Endothelial cell of umbilical vein (primary cell): Measurements from ENCODE around the gene MATN1.

Experiments used
- CTCF ChIP-seq, 2 donors: IDR thresholded peaks; 1 replicate in 1 of 2; 2 replicates in 1 of 2; pipeline ENCODE4 v1.5.1; 2011; ENCODE audit warnings: low read length in 2 of 2, mild to moderate bottlenecking in 2 of 2, moderate library complexity in 2 of 2, control low read depth in 1 of 2, inconsistent platforms in 1 of 2, low read depth in 1 of 2; ENCODE audit not compliant: insufficient read depth in 1 of 2; ENCODE audit errors: extremely low read depth in 1 of 2
- EZH2 ChIP-seq: IDR thresholded peaks from 2 replicates; pipeline ENCODE4 v1.6.1; 2012; ENCODE audit warnings: borderline replicate concordance, low read depth, mild to moderate bottlenecking, moderate library complexity, low read length, inconsistent platforms; ENCODE audit not compliant: severe bottlenecking
- GATA2 ChIP-seq: IDR thresholded peaks from 2 replicates; pipeline ENCODE4 v1.7.0; 2011; ENCODE audit warnings: low read depth, mild to moderate bottlenecking, moderate library complexity, mixed read lengths, low read length; ENCODE audit not compliant: insufficient read length, insufficient read depth
- JUN ChIP-seq: IDR thresholded peaks from 2 replicates; pipeline ENCODE4 v1.6.1; 2011; ENCODE audit warnings: borderline replicate concordance, low read depth; ENCODE audit not compliant: insufficient read length, insufficient read depth
- MYC ChIP-seq: IDR thresholded peaks from one replicate; pipeline ENCODE4 v1.6.1; 2011; ENCODE audit warnings: mild to moderate bottlenecking, low read depth, low read length
- POLR2A ChIP-seq: IDR thresholded peaks from 2 replicates; pipeline ENCODE4 v1.6.1; 2012; ENCODE audit warnings: low read depth, mild to moderate bottlenecking, control low read depth, low read length
- POLR2AphosphoS5 ChIP-seq: IDR thresholded peaks from 2 replicates; pipeline ENCODE4 v1.6.1; 2012; ENCODE audit warnings: low read depth, mild to moderate bottlenecking, control low read depth, low read length, moderate library complexity; ENCODE audit not compliant: insufficient read depth
- TF ChIP-seq, protein P1 (sequence below): IDR thresholded peaks from 2 replicates; pipeline ENCODE4 v1.6.1; 2011; ENCODE audit not compliant: insufficient read depth, insufficient read length

- no peak for TF ChIP-seq CTCF (IDR thresholded peaks at IDR 0.05; ENCODE audit: extremely low read depth in 1 of 2, insufficient read depth in 1 of 2, low read depth in 1 of 2, low read length in 2 of 2)
- TF ChIP-seq POLR2A, result no peak
- TF ChIP-seq EZH2, result no peak
- TF ChIP-seq POLR2AphosphoS5, result no peak
- TF ChIP-seq, protein P1, sequence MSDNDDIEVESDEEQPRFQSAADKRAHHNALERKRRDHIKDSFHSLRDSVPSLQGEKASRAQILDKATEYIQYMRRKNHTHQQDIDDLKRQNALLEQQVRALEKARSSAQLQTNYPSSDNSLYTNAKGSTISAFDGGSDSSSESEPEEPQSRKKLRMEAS, result no peak
- no peak for TF ChIP-seq GATA2
- no peak for TF ChIP-seq MYC
- no peak for TF ChIP-seq JUN
These were observed 27.4 kb upstream of the MATN1 start for GRCh38 chr1:30750731-30751291.
